Measurements from ENCODE around the gene ISY1.

GRCh38 chr3:129081503-129081902, 79.4 kb downstream of the ISY1 start:
- TF ChIP-seq CTCF (IDR thresholded peaks at IDR 0.05), result no peak
- no peak for TF ChIP-seq POLR2A (IDR thresholded peaks at IDR 0.05)
- TF ChIP-seq EP300 (IDR thresholded peaks at IDR 0.05), result no peak
